ENCODE results near the gene NKAIN2. TPM values are rescaled to one million over a fixed set of nuclear protein-coding genes. Genes with fewer than 3 reads are reported as not detected.

The NKAIN2 gene
- 0.55 TPM in 1 of 2 replicates, not detected in the other for total RNA-seq

DNA sequence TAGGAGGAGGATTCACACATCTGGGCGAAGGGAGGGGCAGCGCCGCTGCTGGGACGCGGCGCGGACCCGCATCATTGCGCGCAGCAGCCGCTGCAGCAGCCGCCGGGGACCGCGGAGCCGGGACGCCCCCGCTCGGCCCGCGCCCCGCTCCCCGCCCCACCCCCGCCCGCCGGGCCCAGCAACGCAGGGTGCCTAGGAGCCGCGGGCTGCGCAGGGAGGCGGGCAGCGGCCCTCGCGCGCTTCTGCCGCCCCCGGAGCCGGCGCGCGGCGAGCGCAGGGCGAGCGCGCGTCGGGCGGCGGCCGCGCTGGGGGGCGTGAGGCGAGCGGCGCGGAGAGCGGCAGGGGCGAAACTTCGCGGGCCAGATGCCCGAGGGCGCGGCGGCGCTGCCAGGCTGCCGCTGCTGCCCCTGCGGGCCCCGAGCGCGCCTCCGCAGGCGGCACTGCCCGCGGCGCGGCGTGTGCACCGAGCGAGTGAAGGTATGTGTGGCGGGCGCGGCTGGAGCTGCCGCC is at the start of gene NKAIN2:
Gene NKAIN2 (plus strand): TSS at position 362 of the 510 bp plus-strand sequence.
- H3K27me3 ChIP-seq (ENCODE audit: control insufficient read depth, insufficient read depth, low read length), result peaks cover 6% of the 10 kb centered on the region
- TF ChIP-seq, protein P1, sequence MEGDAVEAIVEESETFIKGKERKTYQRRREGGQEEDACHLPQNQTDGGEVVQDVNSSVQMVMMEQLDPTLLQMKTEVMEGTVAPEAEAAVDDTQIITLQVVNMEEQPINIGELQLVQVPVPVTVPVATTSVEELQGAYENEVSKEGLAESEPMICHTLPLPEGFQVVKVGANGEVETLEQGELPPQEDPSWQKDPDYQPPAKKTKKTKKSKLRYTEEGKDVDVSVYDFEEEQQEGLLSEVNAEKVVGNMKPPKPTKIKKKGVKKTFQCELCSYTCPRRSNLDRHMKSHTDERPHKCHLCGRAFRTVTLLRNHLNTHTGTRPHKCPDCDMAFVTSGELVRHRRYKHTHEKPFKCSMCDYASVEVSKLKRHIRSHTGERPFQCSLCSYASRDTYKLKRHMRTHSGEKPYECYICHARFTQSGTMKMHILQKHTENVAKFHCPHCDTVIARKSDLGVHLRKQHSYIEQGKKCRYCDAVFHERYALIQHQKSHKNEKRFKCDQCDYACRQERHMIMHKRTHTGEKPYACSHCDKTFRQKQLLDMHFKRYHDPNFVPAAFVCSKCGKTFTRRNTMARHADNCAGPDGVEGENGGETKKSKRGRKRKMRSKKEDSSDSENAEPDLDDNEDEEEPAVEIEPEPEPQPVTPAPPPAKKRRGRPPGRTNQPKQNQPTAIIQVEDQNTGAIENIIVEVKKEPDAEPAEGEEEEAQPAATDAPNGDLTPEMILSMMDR (IDR thresholded peaks at IDR 0.05; ENCODE audit: insufficient read depth, low read length, poor library complexity, severe bottlenecking), result no peak
- DNase-seq (ENCODE audit: low read depth), result no peak

DNA sequence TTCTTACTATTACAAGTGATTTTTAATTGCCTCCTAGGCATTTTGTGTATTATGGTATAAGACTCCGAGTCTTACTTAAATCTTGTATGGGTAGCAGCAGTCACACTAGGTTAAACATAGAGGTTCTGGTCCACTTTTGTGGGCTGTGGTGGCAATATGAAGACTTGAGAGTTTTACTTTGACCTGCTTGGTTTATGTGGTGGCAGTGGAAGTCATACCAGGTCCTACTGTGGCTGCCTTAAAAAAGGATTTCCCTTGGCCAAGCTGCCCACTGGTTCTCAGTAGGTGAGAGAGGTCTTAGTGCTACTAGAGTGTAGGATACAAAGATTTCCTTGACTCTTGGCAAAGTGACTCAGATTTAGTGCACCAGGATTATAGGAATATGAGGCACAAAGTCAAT is 44.2 kb upstream of the NKAIN2 start:
- TF ChIP-seq, protein P1 (IDR thresholded peaks at IDR 0.05; ENCODE audit: insufficient read depth, low read length, poor library complexity, severe bottlenecking), result no peak
- DNase-seq (ENCODE audit: low read depth), result no peak
- no peaks in the 10 kb centered on the region for H3K27me3 ChIP-seq (ENCODE audit: control insufficient read depth, insufficient read depth, low read length)
- no peak overlapping the region for H3K4me3 ChIP-seq (ENCODE audit: low read depth, low read length)
- no peaks in the 10 kb centered on the region for H3K36me3 ChIP-seq (ENCODE audit: control insufficient read depth, insufficient read depth, low read length)

More for the DNA sequence above, at the start of gene NKAIN2:
- Histone ChIP-seq H3K36me3 (ENCODE audit: control insufficient read depth, insufficient read depth, low read length) (no peaks in the 10 kb centered on the region), H3K4me3 (ENCODE audit: low read depth, low read length) (peak within 1 kb of the TSS; percentile 53)

DNA sequence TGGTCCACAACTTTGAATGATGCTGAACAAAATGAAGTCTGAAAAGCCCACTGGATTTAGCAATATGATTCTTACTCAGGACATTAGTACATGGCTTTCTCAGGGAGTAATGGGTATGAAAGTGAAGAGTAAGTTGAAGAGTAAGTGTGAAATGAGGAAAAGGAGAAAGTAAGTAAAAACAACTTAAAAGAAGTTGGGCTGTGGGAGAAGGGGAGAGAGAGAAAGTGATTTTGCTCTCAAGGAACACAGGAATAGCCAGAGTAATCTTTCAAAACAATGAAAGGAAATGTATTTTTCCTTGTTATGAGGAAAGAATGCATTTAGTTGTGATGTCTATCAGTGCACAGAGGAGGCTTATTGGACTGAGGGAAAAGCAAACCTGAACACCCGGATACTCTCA is 39.8 kb upstream of the NKAIN2 start:
- Histone ChIP-seq H3K4me3 (ENCODE audit: low read depth, low read length) (no peak overlapping the region), H3K27me3 (ENCODE audit: control insufficient read depth, insufficient read depth, low read length) (no peaks in the 10 kb centered on the region), H3K36me3 (ENCODE audit: control insufficient read depth, insufficient read depth, low read length) (no peaks in the 10 kb centered on the region)
- no peak for DNase-seq (ENCODE audit: low read depth)
- TF ChIP-seq, protein P1 (IDR thresholded peaks at IDR 0.05; ENCODE audit: insufficient read depth, low read length, poor library complexity, severe bottlenecking), result no peak

DNA sequence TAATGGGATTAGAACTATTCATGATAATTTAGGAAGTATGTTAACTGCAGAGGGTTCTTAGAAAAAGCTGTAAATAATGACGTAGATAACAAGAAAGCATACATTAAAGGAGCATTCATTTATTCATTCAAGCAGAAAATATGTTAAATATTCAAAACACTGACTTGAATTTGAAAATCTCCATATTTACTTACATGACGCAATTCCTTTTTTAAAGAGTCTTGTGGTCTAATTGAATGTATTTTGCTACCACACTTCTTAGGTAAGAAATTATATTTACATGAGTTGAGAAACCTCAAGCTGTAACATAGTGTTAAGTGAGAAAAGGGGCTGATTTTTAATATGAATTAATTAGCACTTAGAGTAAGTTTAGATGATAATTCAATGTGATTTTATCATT is 38.9 kb upstream of the NKAIN2 start:
- DNase-seq (ENCODE audit: low read depth), result no peak
- TF ChIP-seq, protein P1 (IDR thresholded peaks at IDR 0.05; ENCODE audit: insufficient read depth, low read length, poor library complexity, severe bottlenecking), result no peak
- H3K36me3 ChIP-seq (ENCODE audit: control insufficient read depth, insufficient read depth, low read length), result no peaks in the 10 kb centered on the region
- no peaks in the 10 kb centered on the region for H3K27me3 ChIP-seq (ENCODE audit: control insufficient read depth, insufficient read depth, low read length)
- H3K4me3 ChIP-seq (ENCODE audit: low read depth, low read length), result no peak overlapping the region

DNA sequence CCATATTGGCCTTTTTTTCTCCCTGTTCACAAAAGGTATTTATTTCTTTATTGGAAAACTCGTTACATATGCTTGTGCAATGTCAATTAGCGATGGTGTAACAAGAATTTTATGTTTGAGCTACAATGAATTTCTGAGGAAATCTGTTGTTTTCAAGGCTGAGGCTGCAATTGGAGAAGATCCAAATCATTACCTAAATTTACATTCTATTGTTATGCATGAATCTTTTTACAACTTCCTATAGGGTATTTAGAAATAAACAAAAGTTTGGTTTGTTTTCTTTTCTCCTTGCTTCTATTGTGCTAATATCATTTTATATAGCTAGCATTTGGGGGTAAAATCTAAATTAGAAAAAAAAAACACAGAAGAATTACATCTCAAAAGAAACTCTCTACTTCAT is 34.7 kb upstream of the NKAIN2 start:
- no peak for DNase-seq (ENCODE audit: low read depth)

More for the DNA sequence above, 34.7 kb upstream of the NKAIN2 start:
- TF ChIP-seq, protein P1 (IDR thresholded peaks at IDR 0.05; ENCODE audit: insufficient read depth, low read length, poor library complexity, severe bottlenecking), result no peak
- no peak overlapping the region for H3K4me3 ChIP-seq (ENCODE audit: low read depth, low read length)
- H3K27me3 ChIP-seq (ENCODE audit: control insufficient read depth, insufficient read depth, low read length), result no peaks in the 10 kb centered on the region
- H3K36me3 ChIP-seq (ENCODE audit: control insufficient read depth, insufficient read depth, low read length), result no peaks in the 10 kb centered on the region

All from kidney epithelial cell (primary cell).